ENCODE measurements around the gene ZNF138.

DNA sequence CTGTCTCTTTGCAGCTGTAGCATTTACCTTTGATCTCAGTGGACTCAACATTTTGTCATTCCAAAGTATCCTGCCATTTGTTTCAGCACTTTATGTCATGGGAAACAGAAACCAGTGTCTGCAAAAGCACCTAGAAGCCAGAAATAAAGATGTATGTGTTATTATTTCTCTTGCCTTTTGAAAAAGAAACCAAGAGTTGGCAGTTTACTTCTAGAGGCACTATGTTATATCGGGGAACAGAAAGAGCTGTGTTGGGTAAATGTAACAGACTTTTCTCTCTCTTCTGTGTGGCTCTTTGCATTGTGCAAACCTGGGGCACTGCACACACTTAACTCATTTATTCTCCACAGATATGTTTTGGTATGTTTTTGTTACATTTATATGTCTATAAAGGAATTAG, 36.7 kb downstream of the ZNF138 start:
- TF ChIP-seq, protein P1, sequence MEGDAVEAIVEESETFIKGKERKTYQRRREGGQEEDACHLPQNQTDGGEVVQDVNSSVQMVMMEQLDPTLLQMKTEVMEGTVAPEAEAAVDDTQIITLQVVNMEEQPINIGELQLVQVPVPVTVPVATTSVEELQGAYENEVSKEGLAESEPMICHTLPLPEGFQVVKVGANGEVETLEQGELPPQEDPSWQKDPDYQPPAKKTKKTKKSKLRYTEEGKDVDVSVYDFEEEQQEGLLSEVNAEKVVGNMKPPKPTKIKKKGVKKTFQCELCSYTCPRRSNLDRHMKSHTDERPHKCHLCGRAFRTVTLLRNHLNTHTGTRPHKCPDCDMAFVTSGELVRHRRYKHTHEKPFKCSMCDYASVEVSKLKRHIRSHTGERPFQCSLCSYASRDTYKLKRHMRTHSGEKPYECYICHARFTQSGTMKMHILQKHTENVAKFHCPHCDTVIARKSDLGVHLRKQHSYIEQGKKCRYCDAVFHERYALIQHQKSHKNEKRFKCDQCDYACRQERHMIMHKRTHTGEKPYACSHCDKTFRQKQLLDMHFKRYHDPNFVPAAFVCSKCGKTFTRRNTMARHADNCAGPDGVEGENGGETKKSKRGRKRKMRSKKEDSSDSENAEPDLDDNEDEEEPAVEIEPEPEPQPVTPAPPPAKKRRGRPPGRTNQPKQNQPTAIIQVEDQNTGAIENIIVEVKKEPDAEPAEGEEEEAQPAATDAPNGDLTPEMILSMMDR (IDR thresholded peaks at IDR 0.05), result no peak
- TF ChIP-seq EZH2 (IDR thresholded peaks at IDR 0.05) (no peak), EZH2phosphoT487 (IDR thresholded peaks at IDR 0.05) (no peak)
